Tibial nerve (tissue), 4 donors: ENCODE measurements around the gene PDGFA. TPM values are rescaled to one million over a fixed set of nuclear protein-coding genes. Genes with fewer than 3 reads are reported as not detected.

Experiments used
- DNase-seq, 2 donors: peaks; one replicate each; pipeline ENCODE4 v3.0.0-alpha.2; 2019; ENCODE audit warnings: low spot score in 2 of 2
- H3K27ac ChIP-seq, 4 donors: fragments of 200-600 bp; sonication (generic) in 3 of 4; one replicate each; pipeline ENCODE4 v1.5.1; 2017 to 2019; ENCODE audit warnings: mild to moderate bottlenecking in 1 of 4
- H3K27me3 ChIP-seq, 2 donors: fragments of 200-600 bp; sonication (generic) in 1 of 2; one replicate each; pipeline versions ENCODE4 v1.5.1 to v1.6.0; 2017 to 2019
- H3K36me3 ChIP-seq, 3 donors: fragments of 200-600 bp; sonication (generic); one replicate each; pipeline ENCODE4 v1.5.1; 2018 to 2019
- H3K4me1 ChIP-seq, 4 donors: fragments of 200-600 bp; sonication (generic) in 3 of 4; one replicate each; pipeline ENCODE4 v1.5.1; 2017 to 2019
- H3K4me3 ChIP-seq, 4 donors: fragments of 200-600 bp; sonication (generic) in 3 of 4; one replicate each; pipeline ENCODE4 v1.5.1; 2017 to 2019; ENCODE audit warnings: mild to moderate bottlenecking in 1 of 4, moderate library complexity in 1 of 4
- H3K9me3 ChIP-seq, 4 donors: fragments of 200-600 bp; sonication (generic) in 3 of 4; one replicate each; pipeline ENCODE4 v1.5.1; 2017 to 2019
- EP300 ChIP-seq, 2 donors: sonication (generic); formaldehyde crosslinking; IDR thresholded peaks; one replicate each; pipeline ENCODE4 v1.6.1; 2017; ENCODE audit warnings: antibody characterized with exemption in 2 of 2, mild to moderate bottlenecking in 1 of 2
- POLR2A ChIP-seq, 2 donors: fragments of 450-650 bp; IDR thresholded peaks; one replicate each; pipeline ENCODE4 v1.6.1; 2017; ENCODE audit warnings: antibody characterized with exemption in 2 of 2, mild to moderate bottlenecking in 2 of 2, moderate library complexity in 2 of 2
- WGBS, 2 donors: methylation state at CpG; one replicate each; pipeline ENCODE4 v1.1.5; 2018; 5-methylcytosine and 5-hydroxymethylcytosine counted together
- total RNA-seq, 4 donors: library from RNA; depleted of rRNA; stranded (reverse); fragments of >200 nt; gene quantifications; one replicate each; pipeline ENCODE4 v1.1.0, GENCODE V29; 2016
- TF ChIP-seq, protein P1 (sequence below), 5 experiments: fragments of 200-600 bp in 3 of 5; fragments of 450-650 bp in 2 of 5; sonication (generic) in 3 of 5; IDR thresholded peaks; one replicate each; pipeline ENCODE4 v1.5.1; 2016 to 2019; ENCODE audit warnings: antibody characterized with exemption in 5 of 5, mild to moderate bottlenecking in 3 of 5, moderate library complexity in 2 of 5

The PDGFA gene
- total RNA-seq, 4 donors from 2014 or later: 33.4 to 84.1 (median 40.6) TPM

DNA sequence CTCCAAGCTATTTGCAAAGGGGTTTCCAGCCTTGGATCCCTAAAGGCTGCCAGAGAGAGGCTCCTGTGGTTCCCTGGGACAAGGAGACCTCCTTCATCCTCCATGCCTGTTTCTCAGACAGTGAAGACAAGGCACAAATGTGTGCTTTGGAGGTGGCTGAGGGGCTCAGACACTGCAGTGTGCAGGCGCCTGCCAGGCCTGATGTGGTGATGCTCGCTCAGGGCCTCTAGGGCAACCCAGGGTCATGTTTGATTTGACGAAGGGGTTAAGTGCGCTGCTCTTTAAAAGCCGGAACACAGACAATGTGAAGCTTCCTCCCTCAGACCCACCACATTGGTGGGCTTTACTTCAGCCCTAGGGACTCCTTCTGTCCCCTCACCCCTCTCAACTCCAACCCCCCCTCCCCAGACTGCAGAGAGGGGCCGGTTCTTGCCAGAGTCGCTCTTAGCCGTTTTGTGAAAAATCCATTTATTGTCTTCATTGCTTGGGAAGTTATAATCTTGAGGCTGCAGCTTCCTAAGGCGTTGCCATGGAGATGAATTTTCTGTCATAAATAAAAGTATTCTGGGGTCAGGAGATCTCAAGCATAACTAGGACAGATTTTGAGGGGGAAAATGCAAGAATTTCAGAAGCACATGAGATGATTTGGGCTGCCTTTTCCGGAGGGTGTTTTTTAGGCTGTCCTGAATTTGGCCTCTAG lies 35.8 kb downstream of the PDGFA start:
- H3K27ac ChIP-seq: no peak overlapping the region
- H3K36me3 ChIP-seq: no peaks in the 10 kb centered on the region
- no peak for DNase-seq
- peaks cover 0 to 24% of the 10 kb centered on the region in 2 donors for H3K27me3 ChIP-seq
- 47 to 53% methylated on average over 8 of the region's 10 CpGs for WGBS, 2 donors
- no peak overlapping the region for H3K4me3 ChIP-seq
- TF ChIP-seq EP300 (IDR thresholded peaks at IDR 0.05): no peak
- no peak for TF ChIP-seq POLR2A (IDR thresholded peaks at IDR 0.05)
- TF ChIP-seq, protein P1, sequence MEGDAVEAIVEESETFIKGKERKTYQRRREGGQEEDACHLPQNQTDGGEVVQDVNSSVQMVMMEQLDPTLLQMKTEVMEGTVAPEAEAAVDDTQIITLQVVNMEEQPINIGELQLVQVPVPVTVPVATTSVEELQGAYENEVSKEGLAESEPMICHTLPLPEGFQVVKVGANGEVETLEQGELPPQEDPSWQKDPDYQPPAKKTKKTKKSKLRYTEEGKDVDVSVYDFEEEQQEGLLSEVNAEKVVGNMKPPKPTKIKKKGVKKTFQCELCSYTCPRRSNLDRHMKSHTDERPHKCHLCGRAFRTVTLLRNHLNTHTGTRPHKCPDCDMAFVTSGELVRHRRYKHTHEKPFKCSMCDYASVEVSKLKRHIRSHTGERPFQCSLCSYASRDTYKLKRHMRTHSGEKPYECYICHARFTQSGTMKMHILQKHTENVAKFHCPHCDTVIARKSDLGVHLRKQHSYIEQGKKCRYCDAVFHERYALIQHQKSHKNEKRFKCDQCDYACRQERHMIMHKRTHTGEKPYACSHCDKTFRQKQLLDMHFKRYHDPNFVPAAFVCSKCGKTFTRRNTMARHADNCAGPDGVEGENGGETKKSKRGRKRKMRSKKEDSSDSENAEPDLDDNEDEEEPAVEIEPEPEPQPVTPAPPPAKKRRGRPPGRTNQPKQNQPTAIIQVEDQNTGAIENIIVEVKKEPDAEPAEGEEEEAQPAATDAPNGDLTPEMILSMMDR (IDR thresholded peaks at IDR 0.05): no peak
- H3K4me1 ChIP-seq: no peaks in the 10 kb centered on the region
- no peaks in the 10 kb centered on the region for H3K9me3 ChIP-seq

DNA sequence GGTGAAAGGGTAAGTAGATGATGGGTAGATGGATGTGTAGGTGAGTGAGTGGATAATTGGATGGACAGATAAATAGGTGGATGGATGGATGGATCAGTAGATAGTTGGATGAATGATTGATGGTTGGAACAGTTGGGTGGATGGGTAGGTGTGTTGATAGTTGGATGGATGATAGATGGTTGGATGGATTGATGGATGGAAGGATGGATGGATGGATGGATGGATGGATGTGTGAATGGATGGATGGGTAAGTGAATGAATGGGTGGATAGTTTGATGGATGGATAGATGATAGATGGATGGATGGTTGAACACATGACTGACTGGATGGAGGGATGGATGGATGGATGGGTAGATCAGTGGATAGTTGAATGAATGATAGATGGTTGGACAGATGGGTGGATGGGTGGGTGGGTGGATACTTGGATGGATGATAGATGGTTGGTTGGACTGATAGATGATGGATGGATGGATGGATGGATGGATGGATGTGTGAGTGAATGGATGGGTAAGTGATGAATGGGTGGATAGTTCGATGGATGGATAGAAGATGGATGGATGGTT lies 37.0 kb downstream of the PDGFA start:
- WGBS, 2 donors: 90 to 94% methylated on average over 1 of the region's 1 CpG
- Histone ChIP-seq H3K4me3 (no peak overlapping the region), H3K27ac (no peak overlapping the region), H3K4me1 (no peaks in the 10 kb centered on the region), H3K36me3 (no peaks in the 10 kb centered on the region), H3K27me3 (peaks cover 0 to 24% of the 10 kb centered on the region in 2 donors), H3K9me3 (no peaks in the 10 kb centered on the region)
- no peak for DNase-seq
- TF ChIP-seq, protein P1 (IDR thresholded peaks at IDR 0.05): no peak
- TF ChIP-seq POLR2A (IDR thresholded peaks at IDR 0.05) (no peak), EP300 (IDR thresholded peaks at IDR 0.05) (no peak)

DNA sequence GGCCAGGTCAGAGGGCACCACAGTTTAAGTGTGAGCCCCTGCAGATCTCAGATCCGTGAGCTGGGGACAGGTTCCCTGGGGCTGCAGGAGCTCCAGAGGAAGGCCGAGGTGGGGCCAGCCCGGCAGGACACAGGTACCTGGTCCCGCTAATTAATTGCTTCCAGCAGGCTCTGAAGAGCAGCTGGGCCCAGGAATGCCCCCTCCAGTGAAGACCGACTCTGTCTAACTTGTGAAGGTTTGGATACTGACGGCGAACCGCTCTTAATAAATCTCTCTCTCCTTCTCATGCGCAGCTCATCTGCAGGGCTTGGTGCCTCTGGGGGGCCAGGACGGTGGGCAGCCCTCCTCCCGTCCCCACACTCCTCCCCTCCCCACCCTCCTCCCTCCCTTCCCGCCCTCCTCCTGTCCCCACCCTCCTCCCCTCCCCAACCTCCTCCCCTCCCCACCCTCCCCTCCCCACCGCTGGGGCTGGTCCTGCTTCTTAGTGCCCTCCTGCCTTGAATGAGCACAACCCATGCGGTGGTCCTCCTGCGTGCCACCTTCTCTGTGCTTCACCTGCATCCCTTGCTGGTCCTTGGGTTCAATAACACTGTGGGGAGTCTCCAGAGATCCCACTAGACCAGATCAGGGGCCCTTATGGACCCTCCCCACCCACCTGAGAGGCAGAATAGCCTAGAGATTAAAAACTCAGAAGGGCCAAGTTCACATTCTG lies 38.3 kb downstream of the PDGFA start:
- Histone ChIP-seq H3K36me3 (no peaks in the 10 kb centered on the region), H3K9me3 (no peaks in the 10 kb centered on the region), H3K27me3 (peaks cover 0 to 24% of the 10 kb centered on the region in 2 donors), H3K4me1 (no peaks in the 10 kb centered on the region), H3K27ac (no peak overlapping the region), H3K4me3 (no peak overlapping the region)
- 72 to 78% methylated on average over 13 to 14 of the region's 15 CpGs for WGBS, 2 donors
- DNase-seq: no peak
- TF ChIP-seq EP300 (IDR thresholded peaks at IDR 0.05): no peak
- no peak for TF ChIP-seq POLR2A (IDR thresholded peaks at IDR 0.05)
- TF ChIP-seq, protein P1 (IDR thresholded peaks at IDR 0.05): no peak

DNA sequence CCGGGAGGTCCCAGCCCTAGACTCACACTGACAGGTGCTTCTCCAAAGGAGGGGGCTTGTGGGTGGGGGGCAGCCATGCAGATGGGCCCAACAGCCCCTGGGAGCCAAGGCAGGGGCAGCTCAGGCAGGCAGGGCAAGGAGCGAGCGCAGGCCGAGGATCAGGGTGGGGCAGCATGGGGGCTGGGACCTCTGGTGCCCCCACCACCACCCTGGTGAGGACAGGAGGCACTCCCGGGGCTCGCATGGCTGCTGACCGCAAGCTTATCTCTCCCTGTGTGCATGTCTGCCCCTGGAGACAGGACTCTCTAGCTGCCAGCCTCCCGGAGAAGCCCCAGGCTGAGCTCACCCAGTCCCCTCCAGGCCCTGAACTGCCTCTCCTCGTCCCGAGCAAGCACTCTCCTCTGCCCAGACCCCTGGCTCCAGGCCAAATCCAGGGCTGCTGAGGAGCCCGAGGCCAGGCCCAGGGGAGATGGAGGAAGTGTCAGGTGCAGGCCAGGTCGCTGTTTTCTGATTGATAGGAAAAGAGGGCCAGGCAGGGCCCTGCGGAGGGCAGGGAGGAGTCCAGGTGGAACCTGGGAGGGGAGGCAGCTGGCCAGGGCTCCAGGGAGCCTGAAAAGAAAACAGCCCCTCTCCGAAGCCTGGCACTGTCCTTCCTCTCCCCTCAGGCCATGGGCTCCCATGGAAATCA lies 39.0 kb downstream of the PDGFA start:
- H3K27me3 ChIP-seq: peaks cover 0 to 24% of the 10 kb centered on the region in 2 donors
- no peaks in the 10 kb centered on the region for H3K36me3 ChIP-seq
- TF ChIP-seq EP300 (IDR thresholded peaks at IDR 0.05) (no peak), POLR2A (IDR thresholded peaks at IDR 0.05) (no peak)
- TF ChIP-seq, protein P1 (IDR thresholded peaks at IDR 0.05): no peak
- H3K9me3 ChIP-seq: no peaks in the 10 kb centered on the region
- H3K4me3 ChIP-seq: no peak overlapping the region
- DNase-seq: no peak
- 41 to 52% methylated on average over 6 to 8 of the region's 14 CpGs for WGBS, 2 donors
- no peaks in the 10 kb centered on the region for H3K4me1 ChIP-seq
- H3K27ac ChIP-seq: no peak overlapping the region
